IMR-90 (cell line): ENCODE measurements around the gene DAPK1. TPM values are rescaled to one million over a fixed set of nuclear protein-coding genes. Genes with fewer than 3 reads are reported as not detected.

Experiments used
- ATAC-seq: fragments of 200-7000 bp; cut with Tn5 transposase; 2 replicates; pipeline ENCODE4 v1.9.1; 2020; ENCODE audit warnings: low read depth, mild to moderate bottlenecking, moderate library complexity
- BruUV-seq: library from RNA; stranded (reverse); fragments of 400-500 nt; replicated peaks from 2 replicates; lab custom pipeline; 2021; lab: Mats Ljungman, UMichigan
- CTCF ChIA-PET: fragments of 300-600 bp; formaldehyde crosslinking; extraction: SDS; loops from one replicate; lab custom pipeline; 2021; ENCODE audit warnings: antibody characterized with exemption; lab: Yijun Ruan, JAX
- POLR2A ChIA-PET: fragments of 300-600 bp; sonication (Branson Sonifier 250); formaldehyde crosslinking; loops from one replicate; lab custom pipeline; 2022; ENCODE audit warnings: antibody characterized with exemption; ENCODE audit not compliant: unreplicated experiment; lab: Charles Lee
- DNase-seq: peaks from one replicate; pipeline ENCODE4 v3.0.0; 2013
- H2AFZ ChIP-seq: replicated peaks from 2 replicates; pipeline ENCODE3; 2013; ENCODE audit warnings: low read length, mild to moderate bottlenecking; ENCODE audit not compliant: poor library complexity
- H2AK5ac ChIP-seq: 2 replicates; pipeline ENCODE4 v1.6.1; 2013; ENCODE audit warnings: low read depth, low read length, inconsistent platforms
- H2AK9ac ChIP-seq: replicated peaks from 2 replicates; pipeline ENCODE3; 2013; ENCODE audit warnings: mild to moderate bottlenecking, low read depth, low read length, moderate library complexity; ENCODE audit not compliant: poor library complexity
- H2BK120ac ChIP-seq: 2 replicates; pipeline ENCODE4 v1.6.1; 2013; ENCODE audit warnings: low read depth, low read length, inconsistent platforms
- H2BK15ac ChIP-seq: 3 replicates; pipeline ENCODE4 v1.6.1; 2013; ENCODE audit warnings: low read depth, low read length, inconsistent platforms
- H2BK20ac ChIP-seq: 2 replicates; pipeline ENCODE4 v1.6.1; 2013; ENCODE audit warnings: low read depth, mild to moderate bottlenecking, inconsistent platforms, low read length, moderate library complexity
- H2BK5ac ChIP-seq: 2 replicates; pipeline ENCODE4 v1.6.1; 2013; ENCODE audit warnings: mild to moderate bottlenecking, low read depth, low read length, inconsistent platforms; ENCODE audit not compliant: poor library complexity, severe bottlenecking
- H3K14ac ChIP-seq: replicated peaks from 2 replicates; pipeline ENCODE4 v1.6.1; 2013; ENCODE audit warnings: low read depth, low read length, inconsistent platforms
- H3K18ac ChIP-seq: 2 replicates; pipeline ENCODE4 v1.6.1; 2013; ENCODE audit warnings: low read depth, low read length, control low read depth
- H3K23ac ChIP-seq: 2 replicates; pipeline ENCODE4 v1.6.1; 2013; ENCODE audit warnings: low read depth, low read length, inconsistent platforms
- H3K27ac ChIP-seq: 2 replicates; pipeline ENCODE4 v1.5.1; 2013; ENCODE audit warnings: mild to moderate bottlenecking, control low read depth, low read length; ENCODE audit not compliant: insufficient read depth
- H3K27me3 ChIP-seq: 2 replicates; pipeline ENCODE4 v1.6.1; 2013; ENCODE audit warnings: low read length; ENCODE audit not compliant: control insufficient read depth, insufficient read depth
- H3K36me3 ChIP-seq: 2 replicates; pipeline ENCODE4 v1.6.1; 2013; ENCODE audit warnings: low read length, mixed read lengths; ENCODE audit not compliant: control insufficient read depth, insufficient read depth
- H3K4ac ChIP-seq: 2 replicates; pipeline ENCODE4 v1.6.1; 2013; ENCODE audit warnings: low read depth, low read length, inconsistent platforms
- H3K4me1 ChIP-seq: 2 replicates; pipeline ENCODE4 v1.6.1; 2013; ENCODE audit warnings: low read length, mixed read lengths; ENCODE audit not compliant: control insufficient read depth, insufficient read depth
- H3K4me2 ChIP-seq: 2 replicates; pipeline ENCODE4 v1.6.1; 2013; ENCODE audit warnings: low read depth, mild to moderate bottlenecking, control low read depth, low read length, moderate library complexity
- H3K4me3 ChIP-seq: 2 replicates; pipeline ENCODE4 v1.5.1; 2013; ENCODE audit warnings: low read depth, mild to moderate bottlenecking, control low read depth, low read length, moderate library complexity; ENCODE audit not compliant: insufficient read depth
- H3K56ac ChIP-seq: 2 replicates; pipeline ENCODE4 v1.6.1; 2013; ENCODE audit warnings: low read length, inconsistent platforms; ENCODE audit not compliant: insufficient read depth; ENCODE audit errors: extremely low read depth
- H3K79me1 ChIP-seq, 2 experiments: 2 replicates each; pipeline ENCODE4 v1.6.1; 2013; ENCODE audit warnings: low read length in 2 of 2, inconsistent platforms in 1 of 2, low read depth in 1 of 2
- H3K9ac ChIP-seq: 2 replicates; pipeline ENCODE4 v1.6.1; 2013; ENCODE audit warnings: low read depth, low read length, control low read depth
- H3K9me1 ChIP-seq: 2 replicates; pipeline ENCODE4 v1.6.1; 2013; ENCODE audit warnings: low read length, inconsistent platforms; ENCODE audit not compliant: insufficient read depth
- H3K9me3 ChIP-seq: 2 replicates; pipeline ENCODE4 v1.6.1; 2013; ENCODE audit warnings: low read length; ENCODE audit not compliant: control insufficient read depth, insufficient read depth
- H4K20me1 ChIP-seq: 2 replicates; pipeline ENCODE4 v1.6.1; 2013; ENCODE audit warnings: low read length, inconsistent platforms; ENCODE audit not compliant: insufficient read depth
- H4K5ac ChIP-seq: 2 replicates; pipeline ENCODE4 v1.6.1; 2013; ENCODE audit warnings: mild to moderate bottlenecking, low read depth, low read length, control low read depth
- H4K8ac ChIP-seq, 2 experiments: 2 replicates each; pipeline ENCODE4 v1.6.1; 2013; ENCODE audit warnings: low read depth in 2 of 2, low read length in 2 of 2, control low read depth in 1 of 2, inconsistent platforms in 1 of 2
- H4K91ac ChIP-seq: 2 replicates; pipeline ENCODE4 v1.6.1; 2013; ENCODE audit warnings: low read depth, low read length, inconsistent platforms; ENCODE audit not compliant: insufficient read depth
- CTCF ChIP-seq: conservative IDR thresholded peaks from 2 replicates; pipeline ENCODE4 v1.5.1; 2012; ENCODE audit warnings: mild to moderate bottlenecking, low read depth, low read length, improper control_type of control experiment
- ELK1 ChIP-seq: fragments of 150-350 bp; IDR thresholded peaks from 2 replicates; pipeline ENCODE4 v1.6.1; 2016; ENCODE audit warnings: low read depth, mild to moderate bottlenecking, low read length, moderate library complexity, borderline replicate concordance
- MAFK ChIP-seq: IDR thresholded peaks from 2 replicates; pipeline ENCODE4 v1.6.1; 2012; ENCODE audit warnings: low read depth, low read length, improper control_type of control experiment
- NFE2L2 ChIP-seq: fragments of 150-350 bp; IDR thresholded peaks from 2 replicates; pipeline ENCODE4 v1.6.1; 2016; ENCODE audit warnings: low read depth, mild to moderate bottlenecking, low read length
- RAD21 ChIP-seq: IDR thresholded peaks from 2 replicates; pipeline ENCODE4 v1.6.1; 2012; ENCODE audit warnings: low read length, improper control_type of control experiment
- RFX5 ChIP-seq: IDR thresholded peaks from 2 replicates; pipeline ENCODE4 v1.8.0; 2012; ENCODE audit warnings: low read depth, mild to moderate bottlenecking, low read length, moderate library complexity
- USF2 ChIP-seq: fragments of 150-350 bp; IDR thresholded peaks from 2 replicates; pipeline ENCODE4 v1.6.1; 2017; ENCODE audit warnings: mild to moderate bottlenecking, antibody characterized with exemption, low read length, low read depth
- WGBS, 2 experiments: methylation state at CpG; one replicate each; pipeline versions ENCODE4 v1.1.5 to v1.1.7; 2013; ENCODE audit warnings: missing lambda C conversion rate in 2 of 2; ENCODE audit not compliant: insufficient read length in 1 of 2; ENCODE audit errors: extremely low coverage in 2 of 2; 5-methylcytosine and 5-hydroxymethylcytosine counted together
- dilution Hi-C: fragments of 300-500 bp; cut with HindIII; formaldehyde crosslinking; loops from one replicate; pipeline ENCODE4 v1.14.3; 2018; ENCODE audit warnings: low sequenced_read_pairs; ENCODE audit not compliant: unreplicated experiment
- in situ Hi-C: fragments of 300-500 bp; cut with MboI; formaldehyde crosslinking; loops from 3 replicates; pipeline ENCODE4 v1.14.3; 2019; ENCODE audit warnings: low sequenced_read_pairs, inconsistent platforms, mixed read lengths
- intact Hi-C: fragments of 100-400 bp; cut with micrococcal nuclease; formaldehyde crosslinking; loops from 2 replicates; pipeline ENCODE4 v1.10.0; 2022
- polyA plus RNA-seq, 3 experiments: library from polyadenylated mRNA; depleted of rRNA; stranded (reverse); fragments of >200 nt; gene quantifications; 2 replicates each; pipeline ENCODE4 v1.2.3, GENCODE V29; 2012; ENCODE audit warnings: low replicate concordance in 1 of 3
- total RNA-seq: library from RNA; depleted of rRNA; stranded (reverse); fragments of >200 nt; gene quantifications from 2 replicates; pipeline ENCODE4 v1.2.3, GENCODE V29; 2012

The DAPK1 gene
- total and polyA plus RNA-seq, 2 of the 4 experiments (the other 2 are of a cell fraction): under 0.01 to 0.03 TPM

GRCh38 chr9:87642330-87643106, 144.9 kb downstream of the DAPK1 start:
- Histone ChIP-seq H2BK20ac (no peak overlapping the region), H3K27me3 (peaks cover 9% of the 10 kb centered on the region), H2AK5ac (no peak overlapping the region), H3K9ac (no peak overlapping the region), H4K8ac (no peak overlapping the region), H2AFZ (no peak overlapping the region), H2AK9ac (no peak overlapping the region), H3K4me3 (no peak overlapping the region), H2BK15ac (no peak overlapping the region), H3K27ac (no peak overlapping the region), H3K4me2 (no peak overlapping the region), H3K79me1 (no peaks in the 10 kb centered on the region), H3K4ac (no peak overlapping the region), H2BK5ac (no peak overlapping the region), H3K18ac (no peak overlapping the region), H3K23ac (no peak overlapping the region), H3K56ac (no peak overlapping the region), H3K9me3 (no peaks in the 10 kb centered on the region), H4K91ac (no peak overlapping the region), H3K36me3 (no peaks in the 10 kb centered on the region), H4K20me1 (no peaks in the 10 kb centered on the region), H3K4me1 (peaks cover 2% of the 10 kb centered on the region; the same call in 1 of the 2 replicates), H3K9me1 (no peaks in the 10 kb centered on the region), H3K14ac (no peak overlapping the region), H2BK120ac (no peak overlapping the region), H4K5ac (no peak overlapping the region)
- WGBS, 2 experiments: no CpG with 5 or more reads among the region's 6 CpGs
- in situ Hi-C loops: no loop called here
- dilution Hi-C loops: no loop called here
- ATAC-seq (no peak), DNase-seq (no peak)
- intact Hi-C loops: loop anchor here (5.0 kb wide), 1 partner anchor 305 kb away; no protein-coding TSS in a partner anchor
- no TSS peak for BruUV-seq
- ChIA-PET CTCF (no interaction called here), POLR2A (no interaction called here)
- TF ChIP-seq ELK1 (no peak), RAD21 (no peak), NFE2L2 (no peak), RFX5 (no peak), MAFK (no peak), CTCF (no peak), USF2 (no peak)
